SJCRH30 (cell line): ENCODE results near the gene CD58. TPM values are rescaled to one million over a fixed set of nuclear protein-coding genes. Genes with fewer than 3 reads are reported as not detected.

Source experiments
- DNase-seq, 2 experiments: peaks; one replicate each; pipeline ENCODE4 v3.0.0-alpha.2; 2015 to 2020
- H3K27ac ChIP-seq: fragments of 250-450 bp; sonication (Bioruptor Pico); 2 replicates; pipeline ENCODE4 v1.5.1; 2020; ENCODE audit warnings: mild to moderate bottlenecking, moderate library complexity
- H3K27me3 ChIP-seq: fragments of 250-450 bp; sonication (Bioruptor Pico); 2 replicates; pipeline ENCODE4 v1.5.1; 2020; ENCODE audit warnings: mild to moderate bottlenecking, moderate library complexity
- H3K36me3 ChIP-seq: fragments of 250-450 bp; sonication (Bioruptor Pico); 2 replicates; pipeline ENCODE4 v1.5.1; 2020; ENCODE audit warnings: mild to moderate bottlenecking, moderate library complexity
- H3K4me1 ChIP-seq: fragments of 250-450 bp; sonication (Bioruptor Pico); 2 replicates; pipeline ENCODE4 v1.5.1; 2020; ENCODE audit warnings: mild to moderate bottlenecking, moderate library complexity
- H3K4me3 ChIP-seq: fragments of 250-450 bp; sonication (Bioruptor Pico); 2 replicates; pipeline ENCODE4 v1.5.1; 2020; ENCODE audit warnings: mild to moderate bottlenecking, moderate library complexity
- H3K9me3 ChIP-seq: fragments of 250-450 bp; sonication (Bioruptor Pico); replicated peaks from 2 replicates; pipeline ENCODE4 v1.5.1; 2020; ENCODE audit warnings: mild to moderate bottlenecking, moderate library complexity
- total RNA-seq: library from RNA; depleted of rRNA; stranded (reverse); fragments of >200 nt; shearing (Covaris generic); gene quantifications from 2 replicates; pipeline ENCODE4 v1.2.3, GENCODE V29; 2014

CD58 gene
- total RNA-seq, 1 experiment from 2014 or later, result 30.1 TPM

- H3K9me3 ChIP-seq, result no peaks in the 10 kb centered on the region
- H3K4me1 ChIP-seq, result no peaks in the 10 kb centered on the region
- no peak overlapping the region for H3K4me3 ChIP-seq
- no peaks in the 10 kb centered on the region for H3K27me3 ChIP-seq
- H3K27ac ChIP-seq, result no peak overlapping the region
- DNase-seq, result no peak
- H3K36me3 ChIP-seq, result no peaks in the 10 kb centered on the region
These were observed 17.3 kb downstream of the CD58 start for GRCh38 chr1:116553386-116554115.

- no peaks in the 10 kb centered on the region for H3K4me1 ChIP-seq
- peaks cover 4% of the 10 kb centered on the region; the same call in 1 of the 2 replicates for H3K36me3 ChIP-seq
- no peak for DNase-seq
- no peaks in the 10 kb centered on the region for H3K9me3 ChIP-seq
- H3K27ac ChIP-seq, result no peak overlapping the region
- no peak overlapping the region for H3K4me3 ChIP-seq
- no peaks in the 10 kb centered on the region for H3K27me3 ChIP-seq
These were observed 24.4 kb downstream of the CD58 start for GRCh38 chr1:116546354-116546977.

GRCh38 chr1:116545359-116545705 is 25.5 kb downstream of the CD58 start:
- Histone ChIP-seq H3K4me3 (no peak overlapping the region), H3K27me3 (no peaks in the 10 kb centered on the region), H3K36me3 (peaks cover 4% of the 10 kb centered on the region; the same call in 1 of the 2 replicates), H3K9me3 (no peaks in the 10 kb centered on the region), H3K27ac (no peak overlapping the region), H3K4me1 (no peaks in the 10 kb centered on the region)
- DNase-seq, result no peak

GRCh38 chr1:116544588-116545358 is 26.1 kb downstream of the CD58 start:
- no peaks in the 10 kb centered on the region for H3K27me3 ChIP-seq
- H3K9me3 ChIP-seq, result no peaks in the 10 kb centered on the region
- no peak overlapping the region for H3K27ac ChIP-seq
- H3K4me3 ChIP-seq, result no peak overlapping the region
- DNase-seq, result no peak
- H3K4me1 ChIP-seq, result no peaks in the 10 kb centered on the region
- peaks cover 4% of the 10 kb centered on the region; the same call in 1 of the 2 replicates for H3K36me3 ChIP-seq

GRCh38 chr1:116540088-116540487 is 30.7 kb downstream of the CD58 start:
- DNase-seq, result no peak
- Histone ChIP-seq H3K36me3 (peaks cover 8% of the 10 kb centered on the region), H3K4me1 (no peaks in the 10 kb centered on the region), H3K27ac (no peak overlapping the region), H3K9me3 (no peaks in the 10 kb centered on the region), H3K27me3 (no peaks in the 10 kb centered on the region), H3K4me3 (no peak overlapping the region)

GRCh38 chr1:116538544-116538943 is 32.3 kb downstream of the CD58 start:
- H3K27ac ChIP-seq, result no peak overlapping the region
- no peaks in the 10 kb centered on the region for H3K9me3 ChIP-seq
- H3K36me3 ChIP-seq, result peaks cover 15% of the 10 kb centered on the region
- H3K4me1 ChIP-seq, result no peaks in the 10 kb centered on the region
- H3K27me3 ChIP-seq, result no peaks in the 10 kb centered on the region
- H3K4me3 ChIP-seq, result no peak overlapping the region
- no peak for DNase-seq

GRCh38 chr1:116537898-116538297 is 32.9 kb downstream of the CD58 start:
- H3K27ac ChIP-seq, result no peak overlapping the region
- peaks cover 17% of the 10 kb centered on the region for H3K36me3 ChIP-seq
- H3K9me3 ChIP-seq, result no peaks in the 10 kb centered on the region
- no peak overlapping the region for H3K4me3 ChIP-seq
- DNase-seq, result no peak
- no peaks in the 10 kb centered on the region for H3K4me1 ChIP-seq
- H3K27me3 ChIP-seq, result no peaks in the 10 kb centered on the region

- H3K9me3 ChIP-seq, result no peaks in the 10 kb centered on the region
- H3K27ac ChIP-seq, result no peak overlapping the region
- H3K27me3 ChIP-seq, result no peaks in the 10 kb centered on the region
- H3K36me3 ChIP-seq, result peaks cover 16% of the 10 kb centered on the region
- H3K4me3 ChIP-seq, result no peak overlapping the region
- H3K4me1 ChIP-seq, result no peaks in the 10 kb centered on the region
- no peak for DNase-seq
These were observed 33.6 kb downstream of the CD58 start for GRCh38 chr1:116537040-116537831.

GRCh38 chr1:116534014-116534739 is 36.6 kb downstream of the CD58 start:
- H3K9me3 ChIP-seq, result no peaks in the 10 kb centered on the region
- no peaks in the 10 kb centered on the region for H3K4me1 ChIP-seq
- no peak overlapping the region for H3K4me3 ChIP-seq
- no peak overlapping the region for H3K27ac ChIP-seq
- DNase-seq, result no peak
- peaks cover 13% of the 10 kb centered on the region for H3K36me3 ChIP-seq
- H3K27me3 ChIP-seq, result no peaks in the 10 kb centered on the region

GRCh38 chr1:116533429-116533820 is 37.4 kb downstream of the CD58 start:
- no peak for DNase-seq
- Histone ChIP-seq H3K27ac (no peak overlapping the region), H3K4me3 (no peak overlapping the region), H3K27me3 (no peaks in the 10 kb centered on the region), H3K36me3 (peaks cover 13% of the 10 kb centered on the region), H3K4me1 (no peaks in the 10 kb centered on the region), H3K9me3 (no peaks in the 10 kb centered on the region)

GRCh38 chr1:116532671-116533428 is 38.0 kb downstream of the CD58 start:
- Histone ChIP-seq H3K36me3 (peaks cover 12% of the 10 kb centered on the region), H3K27ac (no peak overlapping the region), H3K27me3 (no peaks in the 10 kb centered on the region), H3K4me1 (no peaks in the 10 kb centered on the region), H3K4me3 (no peak overlapping the region), H3K9me3 (no peaks in the 10 kb centered on the region)
- DNase-seq, result no peak

- DNase-seq, result no peak
- no peaks in the 10 kb centered on the region for H3K27me3 ChIP-seq
- H3K27ac ChIP-seq, result no peak overlapping the region
- peaks cover 9% of the 10 kb centered on the region for H3K36me3 ChIP-seq
- H3K4me1 ChIP-seq, result no peaks in the 10 kb centered on the region
- no peak overlapping the region for H3K4me3 ChIP-seq
- H3K9me3 ChIP-seq, result no peaks in the 10 kb centered on the region
These were observed 38.9 kb downstream of the CD58 start for GRCh38 chr1:116531917-116532316.

GRCh38 chr1:116529681-116530080 is 41.1 kb downstream of the CD58 start:
- no peak for DNase-seq
- Histone ChIP-seq H3K36me3 (peaks cover 6% of the 10 kb centered on the region), H3K4me3 (no peak overlapping the region), H3K9me3 (no peaks in the 10 kb centered on the region), H3K27ac (no peak overlapping the region), H3K4me1 (no peaks in the 10 kb centered on the region), H3K27me3 (no peaks in the 10 kb centered on the region)
